NOMO-1 treated with DMSO at 0.1 percent for 48 hours (cell line): Measurements from ENCODE around the gene HELZ.
"Not testable (repeated sequence)": the region's sequence is repeated elsewhere in the genome, so short reads cannot be mapped to it uniquely, and the experiment has no call there.

Experiments
- DNase-seq: peaks from one replicate; lab custom pipeline; 2025; ENCODE audit not compliant: unreplicated experiment; lab: John Stamatoyannopoulos, UW

Gene HELZ

GRCh38 chr17:67271187-67271586, 26.2 kb upstream of the HELZ start:
- DNase-seq = not testable (repeated sequence)

- DNase-seq = peak; percentile 73
These were observed 25.4 kb upstream of the HELZ start for GRCh38 chr17:67270416-67270815.

- no peak for DNase-seq
These were observed 21.5 kb upstream of the HELZ start for GRCh38 chr17:67266496-67266895.

- DNase-seq = no peak
These were observed 20.5 kb upstream of the HELZ start for GRCh38 chr17:67265436-67266019.

- DNase-seq = no peak
These were observed 17.6 kb upstream of the HELZ start for GRCh38 chr17:67262435-67263117.

- peak; percentile 88 for DNase-seq
These were observed 15.4 kb upstream of the HELZ start for GRCh38 chr17:67260170-67260987.

GRCh38 chr17:67258821-67259468, 13.9 kb upstream of the HELZ start:
- peak; percentile 68 for DNase-seq

- DNase-seq = no peak
These were observed 11.2 kb upstream of the HELZ start for GRCh38 chr17:67256075-67256732.

GRCh38 chr17:67253384-67253783, 8.4 kb upstream of the HELZ start:
- DNase-seq = no peak

GRCh38 chr17:67251586-67251985, 6.6 kb upstream of the HELZ start:
- DNase-seq = not testable (repeated sequence)

GRCh38 chr17:67248291-67248690, 3.3 kb upstream of the HELZ start:
- no peak for DNase-seq

GRCh38 chr17:67247416-67247900, 2.5 kb upstream of the HELZ start:
- no peak for DNase-seq

- DNase-seq = no peak
These were observed 1.8 kb upstream of the HELZ start for GRCh38 chr17:67246653-67247415.

GRCh38 chr17:67246403-67246652, 1.3 kb upstream of the HELZ start:
- no peak for DNase-seq

- no peak for DNase-seq
These were observed 852 bp upstream of the HELZ start for GRCh38 chr17:67245694-67246402.

GRCh38 chr17:67244431-67245072, 444 bp downstream of the HELZ start:
- peak; percentile 47 for DNase-seq

- no peak for DNase-seq
These were observed 1.7 kb downstream of the HELZ start for GRCh38 chr17:67243284-67243683.

GRCh38 chr17:67241719-67242341, 3.2 kb downstream of the HELZ start:
- DNase-seq = no peak

GRCh38 chr17:67239597-67239996, 5.4 kb downstream of the HELZ start:
- DNase-seq = no peak
